GM21381 (cell line): ENCODE data around the gene PDE6A.
"Not testable (repeated sequence)": the region's sequence is repeated elsewhere in the genome, so short reads cannot be mapped to it uniquely, and the experiment has no call there.

Experiments used
- ATAC-seq: cut with Tn5 transposase; IDR thresholded peaks from one replicate; pipeline ENCODE4 v1.9.1; 2021; ENCODE audit warnings: mild to moderate bottlenecking, moderate library complexity; ENCODE audit not compliant: unreplicated experiment

PDE6A gene

DNA sequence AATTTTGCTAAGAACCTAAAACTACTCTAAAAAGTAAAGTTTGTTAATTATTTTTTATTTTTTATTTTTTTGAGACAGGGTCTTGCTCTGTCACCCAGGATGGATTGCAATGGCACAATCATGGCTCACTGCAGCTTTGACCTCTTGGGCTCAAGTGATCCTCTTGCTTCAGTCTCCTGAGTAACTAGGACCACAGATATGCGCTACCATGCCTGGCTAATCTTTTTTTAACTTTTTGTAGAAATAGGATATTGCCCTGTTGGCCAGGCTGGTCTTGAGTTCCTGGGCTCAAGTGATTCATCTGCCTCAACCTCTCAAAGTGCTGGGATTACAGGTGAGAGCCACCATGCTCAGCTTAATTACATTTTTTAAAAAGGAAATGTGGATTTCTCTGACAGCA, 45.8 kb downstream of the PDE6A start:
- no peak for ATAC-seq

DNA sequence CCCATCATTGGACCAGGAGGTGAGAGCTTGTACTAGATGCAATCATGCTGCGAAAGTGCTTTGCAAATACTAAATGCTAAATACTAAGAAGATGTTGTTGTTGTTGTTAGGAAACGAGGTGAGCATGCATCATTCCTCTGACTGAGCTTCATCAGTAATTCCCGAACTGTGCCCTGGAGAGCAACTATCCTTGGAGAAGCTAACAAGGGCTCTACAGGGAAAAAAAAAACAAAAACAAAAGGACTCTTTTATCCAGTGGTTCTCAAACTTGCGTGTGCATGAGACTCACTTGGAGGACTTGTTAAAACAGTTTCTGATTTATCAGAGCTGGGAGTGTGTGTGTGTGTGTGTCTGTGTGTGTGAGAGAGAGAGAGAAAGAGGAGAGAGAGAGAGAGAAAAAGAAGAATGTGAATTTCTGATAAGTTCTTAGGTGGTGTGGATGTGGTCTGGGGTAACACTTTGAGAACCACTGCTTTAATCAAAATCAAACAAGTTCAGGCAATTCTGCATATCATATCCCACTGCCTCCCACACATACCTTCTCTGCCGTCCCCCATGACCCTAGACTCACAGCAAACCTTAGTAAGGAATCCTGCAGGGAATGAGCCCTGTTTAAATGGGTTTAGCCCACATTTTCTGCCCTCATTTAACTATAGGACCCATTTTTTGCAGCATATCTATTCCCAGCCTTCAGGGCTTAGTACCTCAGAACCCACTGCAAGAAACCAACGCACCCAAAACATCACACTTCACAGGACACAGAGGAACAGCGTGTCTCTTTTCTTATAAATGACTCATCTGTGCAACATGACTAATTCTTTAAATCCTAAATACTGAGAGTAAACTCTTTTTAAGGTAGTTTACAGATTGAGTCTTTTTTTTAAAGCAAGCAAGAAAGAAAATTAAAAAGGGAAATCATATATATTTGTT, 48.9 kb downstream of the PDE6A start:
- no peak for ATAC-seq

DNA sequence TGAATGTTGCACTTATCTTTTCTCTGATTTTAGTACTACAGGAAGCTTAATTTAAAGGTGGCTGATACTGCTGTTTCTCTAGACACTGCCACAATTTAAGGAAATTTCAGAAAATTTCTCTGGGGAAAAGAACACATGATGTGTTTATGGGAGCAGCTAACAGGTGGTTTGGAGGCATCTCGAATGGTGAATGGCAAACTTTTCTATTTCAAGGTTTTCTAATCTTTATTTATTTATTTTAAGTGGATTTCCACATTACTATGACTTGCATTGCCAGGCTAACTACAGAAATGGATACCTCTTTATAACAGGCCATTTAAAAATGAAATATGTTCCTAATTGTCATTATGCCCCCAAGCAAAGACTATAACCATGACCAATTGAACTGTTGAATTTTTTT, 50.4 kb downstream of the PDE6A start:
- ATAC-seq = no peak

DNA sequence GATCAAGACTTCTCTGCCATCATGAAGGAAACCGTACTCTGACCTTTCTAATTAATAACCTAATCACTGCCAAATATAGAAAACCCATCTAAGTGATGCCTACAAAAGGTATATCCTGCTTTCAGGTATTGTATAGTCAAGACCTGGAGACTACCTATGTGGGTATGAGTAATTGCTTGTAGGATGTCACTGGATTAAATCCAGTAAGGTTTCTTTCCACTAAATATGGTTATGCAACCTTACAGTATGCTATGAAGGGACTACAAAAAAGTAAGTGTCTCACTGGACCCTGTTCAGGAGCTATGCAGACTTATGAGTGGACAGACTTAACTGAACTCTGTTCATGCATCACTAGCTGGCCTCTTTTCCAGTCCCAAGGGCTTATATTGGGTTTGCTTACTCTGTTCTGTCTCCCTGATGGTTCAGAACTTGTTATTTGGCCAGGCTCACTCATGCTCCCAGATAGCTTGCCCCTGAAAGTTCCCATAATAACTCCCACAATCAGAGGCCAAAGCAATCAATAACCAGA, 51.1 kb downstream of the PDE6A start:
- ATAC-seq = no peak

DNA sequence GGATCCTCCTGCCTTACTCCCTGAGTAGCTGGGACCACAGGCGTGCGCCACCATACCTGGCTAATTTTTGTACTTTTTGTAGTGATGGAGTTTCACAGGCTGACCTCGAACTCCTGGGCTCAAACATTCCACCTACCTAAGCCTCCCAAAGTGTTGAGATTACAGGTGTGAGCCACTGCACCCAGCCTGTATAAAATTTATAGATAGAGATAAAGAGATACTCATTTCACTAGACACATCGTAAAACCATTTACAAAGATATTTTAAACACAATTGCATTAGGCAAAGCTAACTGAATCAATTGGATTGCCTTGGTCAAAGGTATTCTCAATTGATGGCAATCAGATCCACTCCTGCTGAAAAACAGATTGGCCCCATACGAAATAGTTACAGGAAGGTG, 52.0 kb downstream of the PDE6A start:
- ATAC-seq = no peak

DNA sequence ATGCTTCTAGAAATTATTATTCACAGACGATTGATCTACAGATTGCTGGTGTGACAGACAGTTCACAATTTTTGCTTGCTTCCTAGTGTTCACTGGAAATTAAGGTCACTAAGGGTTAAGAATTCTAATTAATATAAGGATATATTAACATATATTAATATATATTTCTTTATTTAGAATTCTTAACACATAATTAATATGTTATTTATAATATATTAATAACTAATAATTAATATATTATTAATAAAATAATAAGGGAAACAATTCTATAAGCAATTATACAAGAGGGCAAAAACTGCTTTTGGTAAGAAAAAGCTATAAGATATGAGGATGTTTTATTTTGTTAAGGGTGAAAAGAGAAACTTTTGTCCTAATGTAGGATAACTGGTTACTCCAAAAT, 56.3 kb downstream of the PDE6A start:
- ATAC-seq = no peak

DNA sequence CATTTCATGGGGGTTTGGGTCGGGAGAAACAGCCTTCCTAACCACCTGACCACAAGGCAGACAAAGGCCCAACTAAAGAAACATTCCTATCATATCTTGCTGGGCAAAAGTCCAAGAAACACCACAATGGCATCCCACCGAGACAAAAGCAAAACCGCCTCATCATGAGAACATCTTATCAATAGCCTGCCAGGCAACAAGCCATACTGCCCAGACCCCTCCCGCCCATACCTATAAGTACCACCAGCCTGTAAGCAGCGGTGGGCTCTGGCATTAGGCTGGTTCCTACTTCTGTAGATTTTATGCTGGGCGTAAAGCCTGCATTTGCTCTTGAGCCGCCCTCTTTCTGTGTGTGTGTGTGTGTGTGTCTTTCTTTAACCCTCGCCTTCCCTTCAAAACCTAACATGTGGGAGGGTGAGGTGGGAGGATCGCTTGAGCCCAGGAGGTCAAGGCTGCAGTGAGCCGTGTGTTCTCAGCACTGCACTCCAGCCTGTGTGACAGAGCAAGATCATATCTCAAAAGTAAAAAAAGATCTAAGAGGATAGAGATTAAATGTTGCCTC, 56.9 kb downstream of the PDE6A start:
- ATAC-seq = no peak

DNA sequence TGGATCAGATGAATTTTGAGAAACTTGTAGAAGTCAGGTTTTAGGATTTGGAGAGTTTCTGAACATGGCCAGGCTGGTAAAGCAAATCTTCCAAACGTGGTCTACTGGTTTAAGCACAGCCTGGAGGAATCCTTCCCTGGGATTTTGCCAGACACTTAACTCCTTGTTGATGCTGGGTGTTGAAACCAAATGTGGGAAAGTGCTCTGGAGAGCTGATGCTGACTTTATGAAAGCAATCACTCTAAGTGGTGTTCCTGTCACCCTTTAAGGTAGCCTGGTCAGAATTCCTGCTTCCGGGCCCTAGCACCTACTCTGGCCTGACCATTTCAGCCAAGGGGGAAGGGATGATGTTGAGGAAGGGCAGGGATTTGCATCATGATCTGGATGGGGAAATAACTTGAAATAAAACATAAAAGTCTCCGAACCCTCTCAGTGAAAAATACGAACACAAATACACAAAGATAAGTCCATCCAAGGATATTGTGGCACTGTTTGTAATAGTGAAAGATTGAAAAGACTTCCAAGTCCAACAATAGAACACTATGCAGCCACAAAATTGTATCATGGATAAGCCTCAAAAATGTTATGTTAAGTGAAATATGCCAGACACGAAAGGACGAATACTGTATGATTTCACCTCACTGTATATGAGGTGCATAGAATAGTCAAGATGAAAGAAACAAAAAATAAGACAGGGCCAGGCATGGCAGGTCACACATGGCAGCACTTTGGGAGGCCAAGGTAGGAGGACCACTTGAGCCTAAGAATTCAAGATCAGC, 57.7 kb downstream of the PDE6A start:
- ATAC-seq = no peak

DNA sequence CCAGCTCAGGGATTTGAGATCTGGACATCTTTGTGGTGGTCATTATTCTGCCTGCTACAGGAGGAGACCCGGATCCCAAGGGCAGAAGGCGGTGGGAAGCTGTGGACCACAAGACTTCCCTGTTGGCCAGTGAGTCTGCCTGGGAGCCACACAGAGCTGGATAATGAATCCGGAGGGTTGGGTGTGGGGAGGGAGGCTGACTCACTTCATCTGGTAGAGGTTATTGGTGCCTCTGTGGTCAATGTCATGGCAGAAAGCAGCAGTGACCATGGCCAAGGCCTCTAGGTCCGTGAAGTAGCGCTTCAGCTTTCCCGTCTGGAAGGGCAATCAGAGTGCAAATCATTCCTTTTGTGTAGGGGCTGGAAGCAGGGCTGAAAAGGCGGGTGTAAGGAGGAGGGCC, 58.5 kb downstream of the PDE6A start:
- no peak for ATAC-seq

DNA sequence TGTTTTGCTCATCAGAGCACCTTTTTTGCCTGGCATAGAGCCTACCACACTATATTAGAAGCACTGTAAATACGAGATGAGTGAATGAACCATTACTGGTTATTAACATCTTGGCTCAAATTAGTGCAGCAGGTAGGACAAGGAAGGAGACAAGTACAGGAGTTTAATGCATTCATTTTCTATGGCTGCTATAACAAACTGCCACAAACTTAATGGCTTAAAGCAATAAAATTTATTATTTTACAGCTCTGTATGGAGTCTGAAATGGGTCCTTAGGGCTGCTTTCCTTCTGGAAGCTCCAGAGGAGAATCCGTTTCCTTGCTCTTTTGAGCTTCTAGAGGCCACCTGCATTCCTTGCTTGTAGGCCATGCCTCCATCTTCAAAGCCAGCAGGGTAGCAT, 59.1 kb downstream of the PDE6A start:
- no peak for ATAC-seq

DNA sequence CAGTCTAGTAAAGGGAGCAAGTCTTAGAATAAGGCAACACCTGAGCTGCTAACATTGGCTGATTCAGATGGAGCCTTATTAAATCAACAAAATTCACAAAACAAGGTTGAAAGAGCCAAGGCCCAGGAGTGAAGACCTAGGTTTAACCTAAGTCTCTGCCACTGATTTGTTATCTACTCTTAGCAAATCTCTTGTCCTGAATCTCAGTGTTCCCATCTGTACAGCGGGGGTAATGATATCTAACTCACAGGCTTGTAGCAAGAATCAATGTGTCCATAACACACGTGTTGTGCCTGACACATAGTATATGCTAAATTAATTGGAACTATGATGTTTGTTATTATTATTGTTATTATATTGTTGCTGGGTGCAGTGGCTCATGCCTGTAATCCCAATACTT, 61.0 kb downstream of the PDE6A start:
- no peak for ATAC-seq

DNA sequence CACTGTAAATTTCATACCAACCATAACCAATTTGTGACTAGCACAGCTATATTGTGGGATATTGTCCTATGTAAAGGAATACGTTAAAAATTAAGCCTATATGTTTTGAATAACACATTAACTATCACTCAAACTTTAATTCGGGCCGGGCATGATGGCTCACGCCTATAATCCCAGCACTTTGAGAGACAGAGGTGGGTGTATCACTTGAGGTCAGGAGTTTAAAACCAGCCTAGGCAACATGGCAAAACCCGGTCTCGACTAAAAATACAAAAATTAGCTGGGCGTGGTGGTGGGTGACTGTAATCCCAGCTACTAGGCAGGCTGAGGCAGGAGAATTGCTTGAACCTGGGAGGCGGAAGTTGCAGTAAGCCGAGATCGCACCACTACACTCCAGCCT, 62.0 kb downstream of the PDE6A start:
- not testable (repeated sequence) for ATAC-seq

DNA sequence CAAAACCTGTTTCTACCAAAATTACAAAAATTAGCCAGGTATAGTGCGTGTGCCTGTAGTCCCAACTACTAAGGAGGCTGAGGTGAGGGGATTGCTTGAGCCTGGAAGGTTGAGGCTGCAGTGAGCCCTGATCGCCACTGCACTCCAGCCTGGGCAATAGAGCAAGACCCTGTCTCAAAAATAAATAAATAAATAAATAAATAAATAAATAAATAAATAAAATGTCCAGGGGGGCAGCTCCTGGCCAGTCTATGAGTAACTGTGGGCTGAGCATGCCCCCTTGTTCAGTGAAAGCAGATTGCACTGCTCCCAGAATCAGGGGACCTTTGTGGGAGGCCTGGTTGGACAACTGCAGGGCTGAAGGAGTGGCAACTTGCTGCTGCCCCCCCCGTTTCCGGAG, 62.7 kb downstream of the PDE6A start:
- no peak for ATAC-seq

DNA sequence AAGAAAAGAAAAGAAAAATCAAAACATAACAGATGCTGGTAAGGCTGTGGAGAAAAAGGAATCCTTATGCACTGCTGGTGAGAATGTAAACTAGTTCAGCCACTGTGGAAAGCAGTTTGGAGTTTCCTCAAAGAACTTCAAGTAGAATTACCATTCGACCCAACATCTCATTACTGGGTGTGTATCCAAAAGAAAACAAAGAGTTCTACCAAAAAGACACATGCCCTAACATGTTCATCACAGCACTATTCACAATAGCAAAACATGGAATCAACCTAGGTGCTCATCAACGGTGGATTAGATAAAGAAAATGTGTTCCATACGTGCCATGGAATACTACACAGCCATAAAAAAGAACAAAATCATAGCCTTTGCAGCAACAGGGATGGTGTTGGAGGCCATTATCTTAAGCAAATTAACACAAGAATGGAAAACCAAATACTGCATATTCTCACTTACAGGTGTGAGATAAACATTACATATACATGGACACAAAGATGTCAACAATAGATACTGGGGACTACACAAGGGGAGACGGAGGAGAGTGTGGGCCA, 63.4 kb downstream of the PDE6A start:
- no peak for ATAC-seq

DNA sequence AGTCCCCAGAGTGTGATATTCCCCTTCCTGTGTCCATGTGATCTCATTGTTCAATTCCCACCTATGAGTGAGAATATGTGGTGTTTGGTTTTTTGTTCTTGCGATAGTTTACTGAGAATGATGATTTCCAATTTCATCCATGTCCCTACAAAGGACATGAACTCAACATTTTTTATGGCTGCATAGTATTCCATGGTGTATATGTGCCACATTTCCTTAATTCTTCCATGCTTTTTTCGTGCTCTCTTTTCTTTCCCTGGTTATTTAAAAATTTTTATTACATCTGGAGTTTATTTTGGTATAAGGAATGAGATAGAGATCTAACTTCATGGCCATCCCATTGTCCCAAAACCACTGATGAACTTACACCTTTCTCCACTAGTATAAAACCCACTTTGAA, 65.0 kb downstream of the PDE6A start:
- not testable (repeated sequence) for ATAC-seq

DNA sequence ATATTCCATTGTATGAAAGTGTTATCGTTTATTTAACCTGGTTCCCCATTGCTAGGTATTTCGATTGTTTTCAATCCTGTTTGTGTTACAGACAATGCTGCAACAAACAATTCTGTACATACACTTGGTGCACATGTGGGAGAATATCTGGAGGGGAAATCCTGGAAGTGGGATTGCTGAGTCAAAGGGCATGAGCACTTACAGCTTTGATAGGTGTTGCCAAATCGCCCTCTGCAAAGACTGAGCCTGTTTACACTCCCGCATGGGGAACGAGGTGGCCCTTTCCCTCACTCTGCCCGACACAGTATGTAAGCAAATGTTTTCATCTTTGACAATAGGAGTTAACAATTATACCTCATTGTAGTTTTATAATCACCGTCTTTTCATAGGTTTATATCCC, 66.2 kb downstream of the PDE6A start:
- ATAC-seq = no peak

DNA sequence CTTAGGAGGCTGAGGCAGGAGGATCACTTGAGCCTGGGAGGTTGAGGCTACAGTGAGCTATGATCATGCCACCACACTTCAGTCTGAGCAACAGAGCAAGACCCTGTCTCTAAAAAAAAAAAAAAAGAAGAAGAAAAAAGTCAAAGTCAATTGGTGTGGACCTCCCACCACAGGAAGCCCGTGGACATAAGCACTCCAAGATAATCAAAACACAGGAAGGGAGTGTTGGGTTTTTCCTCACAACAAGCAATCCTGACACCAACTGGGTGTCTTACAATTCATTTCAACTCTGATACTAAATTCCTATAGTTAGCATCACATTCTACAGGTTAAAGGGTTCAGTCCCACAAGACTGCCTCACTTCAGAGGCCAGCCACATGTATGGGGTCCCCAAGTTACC, 70.7 kb downstream of the PDE6A start:
- no peak for ATAC-seq

DNA sequence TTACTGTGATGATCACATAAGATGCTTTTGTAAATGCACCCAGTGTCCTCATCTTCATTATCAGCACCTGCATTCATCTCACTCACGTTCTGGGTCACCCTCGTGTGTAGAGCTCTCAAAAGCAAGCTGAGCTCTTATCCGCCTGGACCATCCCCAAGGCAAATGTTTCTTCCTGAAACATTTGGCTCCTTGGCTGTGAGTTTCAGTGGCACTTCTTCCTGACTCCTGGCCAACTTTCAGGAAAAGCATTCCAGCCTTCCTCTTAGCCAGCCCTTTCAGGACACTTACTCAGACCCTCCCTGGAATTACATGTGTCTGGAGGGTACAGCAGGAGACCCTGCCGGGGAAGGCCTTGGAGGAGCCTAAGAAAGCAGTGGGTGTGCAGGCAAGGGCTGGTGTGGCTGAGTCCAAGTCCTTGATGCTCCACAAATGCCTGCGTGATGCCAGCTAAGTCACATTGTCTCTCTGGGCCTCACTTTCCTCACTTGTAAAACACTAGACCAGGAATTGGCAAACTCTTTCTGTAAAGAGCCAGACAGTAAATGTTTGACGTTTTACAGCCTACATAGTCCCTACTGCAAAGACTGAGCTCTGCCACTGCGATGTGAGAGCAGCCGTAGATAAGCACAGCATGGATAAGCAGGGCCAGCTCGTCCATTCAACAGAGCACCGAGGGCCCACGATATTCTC, 72.1 kb downstream of the PDE6A start:
- no peak for ATAC-seq

DNA sequence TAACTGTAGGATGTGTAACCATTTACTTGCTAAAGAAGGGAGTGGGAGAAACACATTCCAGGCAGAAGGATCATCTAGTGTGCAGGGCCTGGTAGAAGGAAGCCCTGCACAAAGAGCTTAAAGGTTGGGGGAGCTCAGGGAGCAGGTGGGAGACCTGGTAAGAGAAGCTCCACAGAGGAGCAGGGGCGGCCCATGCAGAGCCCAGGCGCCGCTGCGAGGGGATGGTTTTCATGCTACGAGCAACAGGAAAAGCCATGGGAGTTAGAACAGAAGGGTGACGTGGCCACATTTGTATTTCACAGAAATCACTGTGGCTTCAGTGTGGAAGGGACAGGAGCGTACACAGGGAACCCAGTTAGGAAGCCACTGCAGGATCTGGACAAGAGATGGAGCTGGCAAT, 73.1 kb downstream of the PDE6A start:
- no peak for ATAC-seq

DNA sequence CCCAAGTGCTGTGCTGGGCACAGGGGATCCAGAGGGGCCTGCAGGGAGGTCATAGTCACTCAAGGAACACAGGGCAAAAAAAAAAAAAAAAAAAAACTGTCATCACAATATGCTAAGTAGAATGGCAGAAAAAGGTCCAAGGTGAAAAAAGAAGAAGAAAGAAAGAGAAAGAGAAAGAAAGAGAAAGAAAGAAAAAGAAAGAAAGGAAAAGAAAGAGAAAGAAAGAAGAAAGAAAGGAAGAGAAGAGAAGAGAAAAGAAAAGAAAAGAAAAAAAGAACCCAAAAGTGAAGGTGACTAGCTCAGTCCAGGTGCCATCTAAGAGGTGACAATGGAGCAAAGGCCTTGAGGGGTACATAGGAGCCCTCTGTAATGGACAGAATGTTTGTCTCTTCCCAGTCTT, 73.9 kb downstream of the PDE6A start:
- ATAC-seq = no peak

DNA sequence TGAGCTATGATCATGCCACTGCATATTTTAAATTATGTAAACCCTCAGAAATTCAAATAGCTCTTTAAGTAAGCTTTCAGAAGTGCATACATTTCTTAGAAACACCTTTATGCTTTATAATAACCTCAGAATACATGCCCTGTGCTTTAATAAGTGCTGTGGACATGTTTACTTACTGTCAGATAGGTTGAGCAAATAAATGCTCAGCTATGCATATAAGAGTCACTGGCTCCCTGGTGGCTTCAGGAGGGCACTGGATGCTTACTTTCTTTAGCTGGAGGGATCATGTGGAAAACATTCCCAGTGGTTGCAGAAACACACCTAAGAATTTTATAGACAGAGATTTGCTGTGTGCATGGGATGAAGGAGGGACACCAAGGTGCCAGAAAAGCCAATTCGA, 74.4 kb downstream of the PDE6A start:
- no peak for ATAC-seq
